Upper lobe of right lung (tissue), 1 donor: Measurements from ENCODE around the gene MCC. TPM values are rescaled to one million over a fixed set of nuclear protein-coding genes. Genes with fewer than 3 reads are reported as not detected.

Experiments
- ATAC-seq: fragments of 200-7000 bp; cut with Tn5 transposase; one replicate; pipeline ENCODE4 v1.9.1; 2020; ENCODE audit warnings: mild to moderate bottlenecking, moderate library complexity
- DNase-seq: peaks from one replicate; pipeline ENCODE4 v3.0.0-alpha.2; 2020
- H3K27ac ChIP-seq: fragments of 200-600 bp; one replicate; pipeline ENCODE4 v1.8.0; 2022
- H3K27me3 ChIP-seq: fragments of 200-600 bp; one replicate; pipeline ENCODE4 v1.8.0; 2022; ENCODE audit warnings: mild to moderate bottlenecking
- H3K36me3 ChIP-seq: fragments of 200-600 bp; one replicate; pipeline ENCODE4 v1.8.0; 2022
- H3K4me1 ChIP-seq: fragments of 200-600 bp; one replicate; pipeline ENCODE4 v1.8.0; 2022
- H3K4me3 ChIP-seq: fragments of 200-600 bp; one replicate; pipeline ENCODE4 v1.8.0; 2022; ENCODE audit warnings: mild to moderate bottlenecking
- H3K9me3 ChIP-seq: fragments of 200-600 bp; one replicate; pipeline ENCODE4 v1.8.0; 2022
- intact Hi-C: fragments of 100-400 bp; cut with DNase I; formaldehyde crosslinking; loops from one replicate; pipeline ENCODE4 v1.11.0; 2022
- total RNA-seq: library from RNA; stranded (reverse); fragmentation: NEBNext Ultra II Directional; extraction: Animal tissue kit (Norgen Biotek cat#: 25700); gene quantifications from one replicate; pipeline ENCODE4 v1.2.1, GENCODE V29; 2021
- TF ChIP-seq, protein P1 (sequence below): fragments of 200-600 bp; IDR thresholded peaks from one replicate; pipeline ENCODE4 v1.8.0; 2022; ENCODE audit warnings: antibody characterized with exemption
- donor health status: DM: no; HTN: yes; CAD: no; lungs with severe emphysema.

Gene MCC
- total RNA-seq, 1 donor from 2014 or later: 18.6 TPM

GRCh38 chr5:112995764-112996618, 492.3 kb downstream of the MCC start:
- H3K4me3 ChIP-seq: no peak overlapping the region
- TF ChIP-seq, protein P1, sequence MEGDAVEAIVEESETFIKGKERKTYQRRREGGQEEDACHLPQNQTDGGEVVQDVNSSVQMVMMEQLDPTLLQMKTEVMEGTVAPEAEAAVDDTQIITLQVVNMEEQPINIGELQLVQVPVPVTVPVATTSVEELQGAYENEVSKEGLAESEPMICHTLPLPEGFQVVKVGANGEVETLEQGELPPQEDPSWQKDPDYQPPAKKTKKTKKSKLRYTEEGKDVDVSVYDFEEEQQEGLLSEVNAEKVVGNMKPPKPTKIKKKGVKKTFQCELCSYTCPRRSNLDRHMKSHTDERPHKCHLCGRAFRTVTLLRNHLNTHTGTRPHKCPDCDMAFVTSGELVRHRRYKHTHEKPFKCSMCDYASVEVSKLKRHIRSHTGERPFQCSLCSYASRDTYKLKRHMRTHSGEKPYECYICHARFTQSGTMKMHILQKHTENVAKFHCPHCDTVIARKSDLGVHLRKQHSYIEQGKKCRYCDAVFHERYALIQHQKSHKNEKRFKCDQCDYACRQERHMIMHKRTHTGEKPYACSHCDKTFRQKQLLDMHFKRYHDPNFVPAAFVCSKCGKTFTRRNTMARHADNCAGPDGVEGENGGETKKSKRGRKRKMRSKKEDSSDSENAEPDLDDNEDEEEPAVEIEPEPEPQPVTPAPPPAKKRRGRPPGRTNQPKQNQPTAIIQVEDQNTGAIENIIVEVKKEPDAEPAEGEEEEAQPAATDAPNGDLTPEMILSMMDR: peak; percentile 90
- no peaks in the 10 kb centered on the region for H3K27me3 ChIP-seq
- H3K9me3 ChIP-seq: no peaks in the 10 kb centered on the region
- H3K27ac ChIP-seq: no peak overlapping the region
- ATAC-seq (peak; percentile 90), DNase-seq (no peak)
- H3K36me3 ChIP-seq: peaks cover 43% of the 10 kb centered on the region
- peaks cover 4% of the 10 kb centered on the region for H3K4me1 ChIP-seq
- intact Hi-C loops: no loop called here

GRCh38 chr5:112986224-112986623, 502.0 kb downstream of the MCC start:
- no peak overlapping the region for H3K4me3 ChIP-seq
- no peaks in the 10 kb centered on the region for H3K27me3 ChIP-seq
- H3K4me1 ChIP-seq: no peaks in the 10 kb centered on the region
- no peak for DNase-seq
- no peak for ATAC-seq
- TF ChIP-seq, protein P1: no peak
- H3K36me3 ChIP-seq: peaks cover 18% of the 10 kb centered on the region
- intact Hi-C loops: no loop called here
- no peak overlapping the region for H3K27ac ChIP-seq
- no peaks in the 10 kb centered on the region for H3K9me3 ChIP-seq

GRCh38 chr5:112983363-112983762, 504.9 kb downstream of the MCC start:
- H3K4me1 ChIP-seq: peaks cover 15% of the 10 kb centered on the region
- ATAC-seq (no peak), DNase-seq (no peak)
- peaks cover 9% of the 10 kb centered on the region for H3K36me3 ChIP-seq
- TF ChIP-seq, protein P1: no peak
- no peak overlapping the region for H3K4me3 ChIP-seq
- no peak overlapping the region for H3K27ac ChIP-seq
- no peaks in the 10 kb centered on the region for H3K9me3 ChIP-seq
- intact Hi-C loops: no loop called here
- H3K27me3 ChIP-seq: no peaks in the 10 kb centered on the region

- H3K9me3 ChIP-seq: no peaks in the 10 kb centered on the region
- DNase-seq (no peak), ATAC-seq (no peak)
- no peaks in the 10 kb centered on the region for H3K27me3 ChIP-seq
- TF ChIP-seq, protein P1: no peak
- H3K27ac ChIP-seq: no peak overlapping the region
- H3K36me3 ChIP-seq: peaks cover 9% of the 10 kb centered on the region
- intact Hi-C loops: no loop called here
- peaks cover 19% of the 10 kb centered on the region for H3K4me1 ChIP-seq
- H3K4me3 ChIP-seq: no peak overlapping the region
These were observed 508.5 kb downstream of the MCC start for GRCh38 chr5:112979723-112980122.

DNA sequence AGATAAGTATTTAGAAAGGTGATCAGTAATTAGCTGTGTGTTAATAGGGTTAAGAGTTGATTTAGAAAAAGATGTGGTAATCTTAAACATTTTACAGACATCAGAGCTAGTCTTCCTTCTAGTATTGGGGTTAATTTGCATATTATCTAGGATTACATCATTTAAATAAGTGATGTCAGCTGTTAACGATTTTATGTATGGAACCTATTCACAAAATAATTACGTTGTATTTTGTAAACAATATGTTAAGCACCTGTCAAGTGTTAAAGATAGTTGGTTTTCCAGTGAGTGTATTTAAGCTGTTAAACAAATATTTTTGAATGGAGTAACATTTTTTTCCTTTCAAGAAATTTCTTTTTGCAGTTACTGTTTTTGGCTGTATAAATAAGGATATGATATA, 509.4 kb downstream of the MCC start:
- H3K27ac ChIP-seq: no peak overlapping the region
- peaks cover 9% of the 10 kb centered on the region for H3K36me3 ChIP-seq
- H3K4me3 ChIP-seq: peak overlapping the region; percentile 79

More for the DNA sequence above, 509.4 kb downstream of the MCC start:
- Histone ChIP-seq H3K9me3 (no peaks in the 10 kb centered on the region), H3K27me3 (no peaks in the 10 kb centered on the region), H3K4me1 (peaks cover 19% of the 10 kb centered on the region)
- TF ChIP-seq, protein P1: no peak
- intact Hi-C loops: no loop called here
- ATAC-seq: no peak
- DNase-seq: no peak
